Measurements from ENCODE around the gene DNAJC5. TPM values are rescaled to one million over a fixed set of nuclear protein-coding genes. Genes with fewer than 3 reads are reported as not detected.

Gene DNAJC5
- total and polyA plus RNA-seq, 9 of the 15 experiments (the other 6 are each of a cell fraction or from before 2014, with no cell fraction given) = 0.95 to 42.8 (median 23.4) TPM

GRCh38 chr20:63893999-63894357, 948 bp upstream of the DNAJC5 start (continued):
- TF ChIP-seq CXXC5 (CRISPR knock-in tag; IDR thresholded peaks at IDR 0.05) (no peak), ZNF395 (CRISPR knock-in tag; IDR thresholded peaks at IDR 0.05) (no peak), ZNF512 (tag; IDR thresholded peaks at IDR 0.05) (no peak), ZEB2 (IDR thresholded peaks at IDR 0.05) (no peak), WHSC1 (IDR thresholded peaks at IDR 0.05; ENCODE audit: low read length) (no peak), MCM7 (IDR thresholded peaks at IDR 0.05) (no peak), SMARCC2 (IDR thresholded peaks at IDR 0.05; ENCODE audit: low read depth) (no peak), ATF4 (CRISPR knock-in tag; IDR thresholded peaks at IDR 0.05) (no peak), CBFA2T3 (IDR thresholded peaks at IDR 0.05) (no peak), ZKSCAN3 (CRISPR knock-in tag; IDR thresholded peaks at IDR 0.05) (no peak), CBX1 (IDR thresholded peaks at IDR 0.05; ENCODE audit: low read depth) (no peak), SFPQ (IDR thresholded peaks at IDR 0.05; ENCODE audit: low read depth, low read length) (no peak), PCBP2 (IDR thresholded peaks at IDR 0.05; ENCODE audit: low read depth, low read length, poor library complexity, severe bottlenecking) (no peak), ATF3 (IDR thresholded peaks at IDR 0.05) (no peak), ATF3 (CRISPR knock-in tag; conservative IDR thresholded peaks at IDR 0.05) (no peak), ZBTB33 (CRISPR knock-in tag; IDR thresholded peaks at IDR 0.05) (no peak), HMGXB4 (CRISPR knock-in tag; IDR thresholded peaks at IDR 0.05) (no peak), CHD2 (IDR thresholded peaks at IDR 0.05; ENCODE audit: low read depth, low read length) (no peak), ZNF23 (CRISPR knock-in tag; IDR thresholded peaks at IDR 0.05) (no peak)
